DOHH2 (cell line): ENCODE results near the gene PSMD3.

Source experiments
- CTCF ChIP-seq: fragments of 200-600 bp; sonication (generic); IDR thresholded peaks from one replicate; pipeline ENCODE4 v1.5.1; 2014; ENCODE audit warnings: antibody characterized with exemption, mild to moderate bottlenecking, low read depth, low read length; ENCODE audit not compliant: poor library complexity, severe bottlenecking
- EZH2phosphoT487 ChIP-seq: fragments of 200-600 bp; sonication (generic); IDR thresholded peaks from 2 replicates; pipeline ENCODE4 v1.6.1; 2017; ENCODE audit warnings: borderline replicate concordance, mild to moderate bottlenecking, antibody characterized with exemption, low read length, moderate library complexity, mixed read lengths

GRCh38 chr17:40034426-40035161 lies 54.0 kb downstream of the PSMD3 start:
- TF ChIP-seq CTCF: no peak
- TF ChIP-seq EZH2phosphoT487: no peak
